ENCODE measurements around the gene NR1I3. TPM values are rescaled to one million over a fixed set of nuclear protein-coding genes. Genes with fewer than 3 reads are reported as not detected.
A peak's percentile ranks its signal among the peaks of the same experiment; 100 is the strongest.

The NR1I3 gene
- total RNA-seq, 2 experiments from 2014 or later = not detected

GRCh38 chr1:161197560-161198193, 40.3 kb downstream of the NR1I3 start:
- Mint-ChIP-seq H3K27me3 (no peaks in the 10 kb centered on the region), H3K27ac (no peak overlapping the region), H3K9me3 (no peaks in the 10 kb centered on the region), H3K4me1 (peaks cover 33% of the 10 kb centered on the region), H3K36me3 (peaks cover under 1% of the 10 kb centered on the region), H3K4me3 (no peak overlapping the region)
- DNase-seq = no peak

DNA sequence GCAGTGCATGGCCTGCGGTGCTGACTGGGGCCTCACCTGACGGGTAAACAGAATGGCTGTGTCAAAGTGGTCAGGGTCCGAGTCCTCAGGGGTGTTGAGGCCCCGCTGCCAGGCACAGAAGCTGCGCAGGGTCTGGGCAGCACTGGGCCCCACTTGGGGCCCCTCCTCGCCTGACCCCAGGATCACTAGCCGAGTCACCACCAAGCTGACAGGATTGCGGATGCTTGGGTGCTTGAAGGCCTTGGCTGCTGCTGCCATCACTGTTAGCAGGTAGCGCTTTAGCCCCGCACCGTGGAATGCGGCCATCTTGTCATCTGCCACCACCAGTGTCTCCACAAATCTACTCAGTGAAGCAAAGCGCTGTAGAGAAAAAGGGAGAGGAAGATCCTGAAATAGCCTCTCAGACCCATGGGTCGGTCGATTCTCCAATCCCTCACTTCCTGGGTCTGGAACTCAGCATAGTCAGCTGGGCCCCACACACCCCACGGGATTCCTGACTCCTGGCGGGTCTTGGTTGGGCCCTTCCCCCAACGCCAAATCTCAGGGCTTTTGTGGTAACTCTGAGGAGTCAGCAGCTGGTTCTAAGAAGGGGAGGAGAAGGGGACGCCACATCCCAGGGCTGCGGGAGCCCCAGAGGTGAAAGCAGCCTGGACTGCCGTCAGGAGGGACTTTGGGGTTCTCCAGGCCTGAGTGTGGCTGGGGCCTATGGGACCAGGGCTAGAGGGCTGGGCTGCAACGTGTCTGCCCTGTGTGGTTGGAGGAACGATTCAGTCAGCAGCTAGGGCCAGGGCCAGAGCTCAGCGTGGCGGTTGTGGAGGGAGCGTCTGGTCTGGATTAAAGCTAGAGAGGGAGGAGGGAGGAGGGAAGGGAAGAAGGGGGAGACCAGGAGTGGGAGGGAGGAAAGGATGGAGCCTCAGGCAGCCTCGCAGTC, 41.2 kb downstream of the NR1I3 start:
- no peak for DNase-seq
- Mint-ChIP-seq H3K4me3 (no peak overlapping the region), H3K4me1 (peaks cover 37% of the 10 kb centered on the region)

GRCh38 chr1:161196111-161196510, 41.9 kb downstream of the NR1I3 start:
- no peak for DNase-seq
- Mint-ChIP-seq H3K27me3 (no peaks in the 10 kb centered on the region), H3K4me3 (no peak overlapping the region), H3K9me3 (no peaks in the 10 kb centered on the region), H3K27ac (no peak overlapping the region), H3K4me1 (peaks cover 33% of the 10 kb centered on the region), H3K36me3 (no peaks in the 10 kb centered on the region)

More for the DNA sequence above, 41.2 kb downstream of the NR1I3 start:
- Mint-ChIP-seq H3K27ac (no peak overlapping the region), H3K9me3 (no peaks in the 10 kb centered on the region), H3K27me3 (no peaks in the 10 kb centered on the region), H3K36me3 (no peaks in the 10 kb centered on the region)

DNA sequence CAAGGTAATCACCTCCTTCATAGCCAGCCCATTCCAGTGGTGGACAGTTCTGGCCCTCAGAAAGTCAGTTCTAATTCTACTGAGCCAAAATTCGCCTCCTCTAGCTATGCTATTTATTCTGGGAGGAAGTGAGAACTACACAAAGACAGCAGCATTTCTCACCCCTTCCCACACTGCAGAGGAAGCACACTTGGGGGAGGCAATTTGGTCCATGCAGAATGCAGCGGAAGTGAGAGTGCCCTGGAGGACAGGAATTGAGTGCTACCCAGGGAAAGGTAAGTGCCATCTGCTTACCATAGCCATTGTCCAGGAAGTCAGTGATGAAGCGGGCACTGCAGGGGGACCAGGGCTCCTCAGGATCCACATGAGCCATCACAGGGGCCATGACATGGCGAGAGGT, 42.8 kb downstream of the NR1I3 start:
- Mint-ChIP-seq H3K9me3 (no peaks in the 10 kb centered on the region), H3K27me3 (no peaks in the 10 kb centered on the region), H3K36me3 (no peaks in the 10 kb centered on the region), H3K4me1 (peaks cover 25% of the 10 kb centered on the region), H3K27ac (peak overlapping the region; percentile 49), H3K4me3 (no peak overlapping the region)
- no peak for DNase-seq

DNA sequence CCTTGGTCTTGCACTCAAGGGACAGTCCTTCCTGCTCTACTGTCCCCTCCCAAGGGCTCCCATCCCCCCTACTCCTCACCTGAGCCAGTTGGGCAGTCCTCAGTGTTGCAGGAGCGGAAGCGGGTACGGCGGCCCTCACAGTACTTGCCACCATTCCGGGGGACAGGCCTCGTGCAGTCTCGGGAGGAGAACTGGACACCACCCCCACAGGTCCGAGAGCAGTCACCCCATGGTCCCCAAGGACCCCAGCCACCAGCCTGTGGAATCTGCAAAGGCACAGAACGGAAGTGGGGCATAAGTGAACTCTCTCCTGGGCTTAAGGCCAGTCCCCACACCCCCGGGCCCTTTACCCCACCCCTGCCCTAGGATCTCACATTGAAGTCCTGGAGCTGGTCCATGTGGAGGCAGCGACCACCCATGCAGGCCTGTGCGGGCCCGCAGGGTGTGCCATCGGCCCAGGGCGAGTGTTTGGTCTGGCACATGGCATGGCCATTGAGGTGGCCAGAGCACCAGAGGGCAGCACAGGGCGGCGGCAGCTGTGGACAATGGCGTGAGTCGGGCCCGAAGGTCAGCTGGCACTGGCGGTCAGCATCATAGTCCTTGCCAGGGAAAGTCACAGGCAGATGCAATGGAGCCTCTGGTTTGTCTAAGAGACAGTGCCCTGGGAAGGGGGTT, 44.3 kb downstream of the NR1I3 start:
- Mint-ChIP-seq H3K4me3 (no peak overlapping the region), H3K4me1 (peaks cover 24% of the 10 kb centered on the region), H3K27ac (no peak overlapping the region)

DNA sequence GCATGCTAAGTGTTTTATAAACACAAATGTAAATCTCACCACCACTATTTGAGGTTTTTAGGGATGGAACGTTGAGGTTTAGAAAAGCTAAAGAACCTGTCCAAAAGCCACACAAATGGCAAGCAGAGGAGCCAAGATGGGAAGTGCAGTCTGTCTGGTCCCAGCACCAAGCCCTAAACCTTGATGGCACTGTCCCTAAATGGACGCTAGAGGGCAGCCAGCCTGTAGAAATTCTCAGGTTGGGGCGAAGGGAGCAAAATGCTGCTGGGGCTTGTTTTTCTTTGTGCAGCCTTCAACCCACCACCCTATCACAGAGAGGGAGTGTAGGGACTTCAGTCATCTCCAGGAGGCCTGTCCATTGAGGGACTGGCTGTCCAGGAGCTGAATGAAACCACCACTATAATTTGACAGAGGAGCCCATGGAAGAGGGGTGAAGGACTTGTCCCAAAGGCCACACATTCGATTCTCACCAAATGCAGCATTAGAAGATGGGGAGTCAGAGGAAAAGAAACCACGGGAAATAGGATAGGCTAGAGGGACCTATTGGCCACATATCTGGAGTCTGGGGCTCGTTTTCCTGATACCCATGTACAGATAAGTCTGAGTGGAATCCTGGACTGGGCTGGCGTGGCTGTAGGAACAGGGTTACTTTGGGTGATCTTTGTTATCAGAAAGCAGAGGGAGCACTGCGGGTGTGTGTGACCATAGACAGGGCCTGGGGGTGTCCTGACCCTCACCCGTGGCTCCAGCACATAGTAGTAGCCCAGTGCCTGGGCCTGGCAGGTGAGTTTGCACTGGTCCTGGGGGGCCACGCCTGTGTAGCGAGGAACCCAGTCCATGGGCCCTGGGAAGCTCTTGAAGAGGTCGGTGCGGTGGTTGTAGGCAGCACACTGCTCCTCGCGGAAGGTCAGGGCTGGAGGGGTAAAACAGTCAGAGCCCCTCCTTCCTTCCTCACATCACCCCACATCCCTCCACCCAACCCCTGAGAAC, 45.2 kb downstream of the NR1I3 start:
- DNase-seq = peak; percentile 59
- Mint-ChIP-seq H3K9me3 (no peaks in the 10 kb centered on the region), H3K27ac (no peak overlapping the region), H3K4me1 (peaks cover 28% of the 10 kb centered on the region), H3K27me3 (no peaks in the 10 kb centered on the region), H3K36me3 (no peaks in the 10 kb centered on the region), H3K4me3 (no peak overlapping the region)

More for the DNA sequence above, 44.3 kb downstream of the NR1I3 start:
- H3K36me3 Mint-ChIP-seq = no peaks in the 10 kb centered on the region
- H3K27me3 Mint-ChIP-seq = no peaks in the 10 kb centered on the region
- H3K9me3 Mint-ChIP-seq = no peaks in the 10 kb centered on the region
- DNase-seq = no peak

GRCh38 chr1:161191971-161192370, 46.0 kb downstream of the NR1I3 start:
- no peak for DNase-seq
- H3K4me1 Mint-ChIP-seq = peaks cover 36% of the 10 kb centered on the region
- no peaks in the 10 kb centered on the region for H3K36me3 Mint-ChIP-seq
- H3K27ac Mint-ChIP-seq = no peak overlapping the region
- H3K9me3 Mint-ChIP-seq = no peaks in the 10 kb centered on the region
- H3K4me3 Mint-ChIP-seq = no peak overlapping the region
- H3K27me3 Mint-ChIP-seq = no peaks in the 10 kb centered on the region

DNA sequence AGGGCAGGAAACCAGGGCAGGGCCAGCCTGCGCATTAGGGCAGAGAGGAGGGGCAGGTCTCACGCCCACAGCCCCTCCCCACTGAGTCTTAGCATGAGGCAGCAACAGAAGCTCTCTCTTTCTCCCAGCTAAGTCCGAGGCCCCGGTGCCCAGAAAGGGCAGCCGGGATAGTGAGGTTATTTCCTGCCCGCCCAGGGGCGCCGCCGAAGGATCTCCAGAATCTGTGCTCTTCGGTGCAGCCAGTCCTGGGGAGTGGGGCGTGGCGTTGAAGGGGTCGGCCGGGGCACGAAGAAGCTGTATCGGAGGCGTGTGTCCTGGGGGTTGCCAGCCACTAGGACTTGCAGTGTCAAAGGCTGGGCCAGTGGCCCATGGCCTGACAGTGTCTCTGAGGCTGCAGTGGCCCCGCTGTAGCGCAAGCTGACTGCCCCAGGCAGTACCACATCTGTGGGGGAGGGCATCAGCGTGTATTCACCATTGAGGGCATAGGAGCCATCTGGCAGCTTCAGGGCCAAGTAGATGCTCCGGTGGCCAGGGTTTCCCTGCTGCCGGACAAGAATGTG, 47.0 kb downstream of the NR1I3 start:
- no peaks in the 10 kb centered on the region for H3K36me3 Mint-ChIP-seq
- no peaks in the 10 kb centered on the region for H3K27me3 Mint-ChIP-seq
- no peak for DNase-seq
- H3K4me1 Mint-ChIP-seq = peaks cover 44% of the 10 kb centered on the region
- no peaks in the 10 kb centered on the region for H3K9me3 Mint-ChIP-seq
- H3K27ac Mint-ChIP-seq = no peak overlapping the region
- H3K4me3 Mint-ChIP-seq = no peak overlapping the region

DNA sequence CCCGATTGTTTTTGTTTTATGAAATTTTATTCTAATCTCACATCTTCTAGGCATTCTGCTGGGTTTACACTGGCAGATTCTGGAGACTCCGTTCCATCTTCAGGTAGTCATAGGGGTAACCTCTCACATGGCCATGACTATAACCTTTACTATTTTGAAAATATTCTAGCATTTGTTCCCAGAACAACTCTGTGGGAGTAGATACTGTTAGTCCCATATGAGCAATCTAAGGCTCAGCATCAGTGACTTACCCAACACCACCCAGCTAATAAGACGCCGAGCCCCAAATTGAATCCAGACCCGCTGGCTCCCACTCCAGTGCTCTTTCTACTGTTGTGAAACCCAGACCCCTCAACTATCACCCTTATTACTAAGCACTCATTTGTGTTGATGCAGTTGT, 49.0 kb downstream of the NR1I3 start:
- peaks cover 54% of the 10 kb centered on the region for H3K4me1 Mint-ChIP-seq

GRCh38 chr1:161188381-161188780, 49.6 kb downstream of the NR1I3 start:
- no peak overlapping the region for H3K4me3 Mint-ChIP-seq
- H3K4me1 Mint-ChIP-seq = peaks cover 58% of the 10 kb centered on the region
- no peaks in the 10 kb centered on the region for H3K36me3 Mint-ChIP-seq
- H3K9me3 Mint-ChIP-seq = no peaks in the 10 kb centered on the region
- DNase-seq = no peak
- H3K27me3 Mint-ChIP-seq = no peaks in the 10 kb centered on the region
- peak overlapping the region; percentile 50 for H3K27ac Mint-ChIP-seq

More for the DNA sequence above, 49.0 kb downstream of the NR1I3 start:
- no peak overlapping the region for H3K27ac Mint-ChIP-seq
- no peaks in the 10 kb centered on the region for H3K36me3 Mint-ChIP-seq
- DNase-seq = no peak
- H3K27me3 Mint-ChIP-seq = no peaks in the 10 kb centered on the region
- no peak overlapping the region for H3K4me3 Mint-ChIP-seq
- H3K9me3 Mint-ChIP-seq = no peaks in the 10 kb centered on the region

DNA sequence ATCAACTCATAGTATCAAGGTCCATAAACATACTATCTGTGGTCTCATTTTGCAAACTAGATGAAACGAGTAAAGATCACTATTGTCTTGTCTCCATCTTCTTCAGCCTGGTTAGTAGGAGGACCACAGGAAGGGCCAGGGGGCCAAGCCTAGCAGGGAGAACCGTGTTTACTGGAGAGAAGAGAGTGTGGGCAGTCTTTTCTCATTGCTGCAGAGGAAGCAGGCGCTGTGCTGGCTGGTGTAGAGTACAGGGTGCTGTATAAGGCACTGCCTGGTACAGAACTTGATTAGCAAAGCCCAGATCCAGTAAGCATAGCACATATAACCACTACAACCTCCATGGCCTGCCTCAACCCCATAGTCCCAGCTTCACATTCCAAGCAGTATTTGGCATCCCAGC, 50.7 kb downstream of the NR1I3 start:
- no peak overlapping the region for H3K4me3 Mint-ChIP-seq
- H3K9me3 Mint-ChIP-seq = no peaks in the 10 kb centered on the region
- DNase-seq = no peak
- H3K36me3 Mint-ChIP-seq = peaks cover 1% of the 10 kb centered on the region
- H3K4me1 Mint-ChIP-seq = peaks cover 57% of the 10 kb centered on the region
- H3K27ac Mint-ChIP-seq = peak overlapping the region; percentile 95
- H3K27me3 Mint-ChIP-seq = no peaks in the 10 kb centered on the region

GRCh38 chr1:161185732-161186311, 52.2 kb downstream of the NR1I3 start:
- H3K36me3 Mint-ChIP-seq = peaks cover 1% of the 10 kb centered on the region
- no peaks in the 10 kb centered on the region for H3K27me3 Mint-ChIP-seq
- no peak for DNase-seq
- no peaks in the 10 kb centered on the region for H3K9me3 Mint-ChIP-seq
- peak overlapping the region; percentile 68 for H3K4me3 Mint-ChIP-seq
- H3K27ac Mint-ChIP-seq = peak overlapping the region; percentile 95
- peaks cover 68% of the 10 kb centered on the region for H3K4me1 Mint-ChIP-seq

DNA sequence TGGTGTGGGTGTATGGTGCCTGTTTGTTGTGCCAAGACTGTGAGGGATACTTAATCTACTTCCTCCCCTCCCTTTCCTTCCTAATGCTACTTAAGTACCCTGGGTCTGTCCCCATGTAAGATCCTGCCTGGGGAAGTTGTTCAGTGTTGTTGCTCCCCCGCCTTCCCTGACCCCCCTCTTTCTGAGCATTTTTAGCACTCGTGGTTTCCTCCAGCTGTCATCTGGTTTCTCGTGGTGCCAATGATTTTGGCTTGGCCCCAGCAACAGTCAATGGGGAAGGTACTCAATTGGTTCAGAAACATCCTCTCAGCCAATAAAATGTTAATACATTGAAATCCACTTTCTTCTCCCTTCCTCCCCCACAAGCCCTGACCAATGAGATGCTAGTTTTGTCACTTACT, 52.7 kb downstream of the NR1I3 start:
- Mint-ChIP-seq H3K4me3 (peak overlapping the region; percentile 68), H3K9me3 (no peaks in the 10 kb centered on the region), H3K27ac (peak overlapping the region; percentile 95), H3K4me1 (peaks cover 73% of the 10 kb centered on the region), H3K36me3 (peaks cover 1% of the 10 kb centered on the region), H3K27me3 (no peaks in the 10 kb centered on the region)
- peak; percentile 74 for DNase-seq

DNA sequence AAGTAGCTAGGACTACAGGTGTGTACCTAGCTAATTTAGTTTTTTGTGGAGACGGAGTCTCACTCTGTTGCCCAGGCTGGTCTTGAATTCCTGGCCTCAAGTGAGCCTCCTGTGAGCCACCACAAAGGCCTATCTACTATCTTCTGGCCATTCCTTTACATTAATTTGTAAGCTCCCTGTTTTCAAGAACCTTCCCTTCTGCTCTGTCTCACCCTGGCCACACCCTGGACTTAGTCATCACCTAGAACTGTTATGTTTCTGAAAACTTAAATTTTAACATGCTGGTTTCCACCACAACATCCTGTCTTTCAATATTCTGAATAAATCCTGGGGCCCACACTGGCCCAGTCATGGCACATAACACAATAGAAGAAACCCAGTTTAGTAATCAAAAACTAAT, 55.8 kb downstream of the NR1I3 start:
- Mint-ChIP-seq H3K27ac (peak overlapping the region; percentile 93), H3K4me1 (peaks cover 74% of the 10 kb centered on the region), H3K4me3 (peak overlapping the region; percentile 38), H3K36me3 (peaks cover 3% of the 10 kb centered on the region), H3K27me3 (no peaks in the 10 kb centered on the region), H3K9me3 (no peaks in the 10 kb centered on the region)
- DNase-seq = peak; percentile 64

Data from activated naive CD8-positive, alpha-beta T cell treated with anti-CD3 and anti-CD28 coated beads for 36 hours (primary cell).